Nephron (organoid): Measurements from ENCODE around the gene KCTD3.
A peak's percentile ranks its signal among the peaks of the same experiment; 100 is the strongest.

Experiments used
- H3K27ac Mint-ChIP-seq, 3 experiments: 2 replicates each; pipeline ENCODE4 v1.8.0; 2020; ENCODE audit warnings: mixed read lengths in 3 of 3, mild to moderate bottlenecking in 2 of 3, moderate library complexity in 1 of 3
- H3K27me3 Mint-ChIP-seq: 2 replicates; pipeline ENCODE4 v1.8.0; 2021; ENCODE audit warnings: low read depth, mild to moderate bottlenecking, moderate library complexity, mixed read lengths
- H3K36me3 Mint-ChIP-seq: 2 replicates; pipeline ENCODE4 v1.8.0; 2020; ENCODE audit warnings: low read depth, mixed read lengths
- H3K4me1 Mint-ChIP-seq: 2 replicates; pipeline ENCODE4 v1.8.0; 2020; ENCODE audit warnings: mixed read lengths
- H3K4me3 Mint-ChIP-seq, 3 experiments: 2 replicates each; pipeline ENCODE4 v1.8.0; 2020; ENCODE audit warnings: mild to moderate bottlenecking in 3 of 3, mixed read lengths in 3 of 3, moderate library complexity in 2 of 3
- H3K9me3 Mint-ChIP-seq: 2 replicates; pipeline ENCODE4 v1.8.0; 2020; ENCODE audit warnings: mixed read lengths
- CTCF ChIP-seq, 3 experiments: fragments of 200-600 bp; sonication (generic); IDR thresholded peaks; one replicate each; pipeline ENCODE4 v1.5.0; 2021; ENCODE audit warnings: antibody characterized with exemption in 3 of 3; ENCODE audit not compliant: unreplicated experiment in 3 of 3

Gene KCTD3

GRCh38 chr1:215566556-215567490 lies at the start of gene KCTD3:
KCTD3 (plus strand) TSS chr1:215567304; CDS start chr1:215567686, 382 bp downstream.
- Mint-ChIP-seq H3K27me3 (no peaks in the 10 kb centered on the region), H3K36me3 (no peaks in the 10 kb centered on the region), H3K4me1 (peaks cover 32% of the 10 kb centered on the region), H3K9me3 (no peaks in the 10 kb centered on the region), H3K4me3 (peak within 1 kb of the TSS; percentile 100), H3K27ac (peak within 1 kb of the TSS; percentile 99 to 100 (median 100))
- TF ChIP-seq CTCF (IDR thresholded peaks at IDR 0.05; ENCODE audit: unreplicated experiment in 3 of 3), result no peak

GRCh38 chr1:215517441-215517891 lies 49.6 kb upstream of the KCTD3 start:
- Mint-ChIP-seq H3K4me3 (no peak overlapping the region), H3K4me1 (no peaks in the 10 kb centered on the region), H3K27me3 (no peaks in the 10 kb centered on the region), H3K27ac (no peak overlapping the region), H3K9me3 (peaks cover 12% of the 10 kb centered on the region), H3K36me3 (no peaks in the 10 kb centered on the region)
- TF ChIP-seq CTCF (IDR thresholded peaks at IDR 0.05; ENCODE audit: unreplicated experiment in 3 of 3), result no peak

GRCh38 chr1:215518594-215518993 lies 48.5 kb upstream of the KCTD3 start:
- no peak for TF ChIP-seq CTCF (IDR thresholded peaks at IDR 0.05; ENCODE audit: unreplicated experiment in 3 of 3)
- Mint-ChIP-seq H3K4me1 (no peaks in the 10 kb centered on the region), H3K27ac (no peak overlapping the region), H3K9me3 (peaks cover 4% of the 10 kb centered on the region), H3K36me3 (no peaks in the 10 kb centered on the region), H3K4me3 (no peak overlapping the region), H3K27me3 (no peaks in the 10 kb centered on the region)

GRCh38 chr1:215521279-215521678 lies 45.8 kb upstream of the KCTD3 start:
- Mint-ChIP-seq H3K27me3 (no peaks in the 10 kb centered on the region), H3K9me3 (no peaks in the 10 kb centered on the region), H3K27ac (no peak overlapping the region), H3K4me3 (no peak overlapping the region), H3K4me1 (peaks cover 7% of the 10 kb centered on the region), H3K36me3 (no peaks in the 10 kb centered on the region)
- TF ChIP-seq CTCF (IDR thresholded peaks at IDR 0.05; ENCODE audit: unreplicated experiment in 3 of 3), result no peak

GRCh38 chr1:215523128-215523861 lies 43.8 kb upstream of the KCTD3 start:
- Mint-ChIP-seq H3K27me3 (no peaks in the 10 kb centered on the region), H3K4me1 (peaks cover 7% of the 10 kb centered on the region)
- TF ChIP-seq CTCF (IDR thresholded peaks at IDR 0.05; ENCODE audit: unreplicated experiment in 3 of 3), result peak; percentile 26 to 53 (median 31)

More at GRCh38 chr1:215523128-215523861, 43.8 kb upstream of the KCTD3 start:
- H3K27ac Mint-ChIP-seq, result peak overlapping the region in 1 of 3 experiments; percentile 32
- H3K36me3 Mint-ChIP-seq, result no peaks in the 10 kb centered on the region
- no peak overlapping the region for H3K4me3 Mint-ChIP-seq
- H3K9me3 Mint-ChIP-seq, result no peaks in the 10 kb centered on the region
